Upper lobe of left lung (tissue), 4 donors: ENCODE data around the gene HES2.

ENCODE experiments used
- CTCF ChIP-seq, 6 experiments: fragments of 450-650 bp in 4 of 6; fragments of 200-600 bp in 2 of 6; sonication (generic) in 2 of 6; IDR thresholded peaks; one replicate each; pipeline ENCODE4 v1.5.1; 2016 to 2019; ENCODE audit warnings: antibody characterized with exemption in 6 of 6
- EP300 ChIP-seq, 4 donors: sonication (generic); formaldehyde crosslinking; IDR thresholded peaks; one replicate each; pipeline ENCODE4 v1.5.1; 2017; ENCODE audit warnings: antibody characterized with exemption in 4 of 4, control low read depth in 2 of 4
- POLR2A ChIP-seq, 4 donors: fragments of 450-650 bp; IDR thresholded peaks; one replicate each; pipeline ENCODE4 v1.5.1; 2016 to 2017; ENCODE audit warnings: antibody characterized with exemption in 4 of 4, mild to moderate bottlenecking in 2 of 4
- POLR2AphosphoS5 ChIP-seq, 2 donors: sonication (generic); formaldehyde crosslinking; IDR thresholded peaks; one replicate each; pipeline ENCODE4 v1.5.1; 2017; ENCODE audit warnings: antibody characterized with exemption in 2 of 2

DNA sequence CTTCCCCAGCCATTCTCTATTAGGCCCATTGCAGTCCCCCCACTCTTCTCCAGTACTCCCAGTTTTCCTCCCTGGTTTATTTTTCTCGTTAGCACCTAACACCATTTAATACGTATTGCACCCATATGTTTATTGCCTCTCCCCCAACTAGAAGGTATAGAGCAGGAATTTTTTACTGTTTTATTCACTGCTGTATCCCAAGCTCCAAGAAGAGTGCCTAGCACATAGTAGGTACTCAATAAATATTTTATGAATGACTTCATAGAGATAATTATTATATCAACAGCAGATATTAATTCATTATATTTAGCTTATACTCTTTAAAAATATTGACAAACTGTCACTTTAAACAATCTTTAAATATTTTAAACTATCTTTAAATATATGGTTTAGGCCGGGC, 20.4 kb downstream of the HES2 start:
- no peak for TF ChIP-seq POLR2AphosphoS5 (IDR thresholded peaks at IDR 0.05)
- no peak for TF ChIP-seq CTCF (IDR thresholded peaks at IDR 0.05)
- no peak for TF ChIP-seq EP300 (IDR thresholded peaks at IDR 0.05)
- TF ChIP-seq POLR2A (IDR thresholded peaks at IDR 0.05) = no peak
